ENCODE data around the gene RABL6.
"Not testable (repeated sequence)": the region's sequence is repeated elsewhere in the genome, so short reads cannot be mapped to it uniquely, and the experiment has no call there.

Gene RABL6

DNA sequence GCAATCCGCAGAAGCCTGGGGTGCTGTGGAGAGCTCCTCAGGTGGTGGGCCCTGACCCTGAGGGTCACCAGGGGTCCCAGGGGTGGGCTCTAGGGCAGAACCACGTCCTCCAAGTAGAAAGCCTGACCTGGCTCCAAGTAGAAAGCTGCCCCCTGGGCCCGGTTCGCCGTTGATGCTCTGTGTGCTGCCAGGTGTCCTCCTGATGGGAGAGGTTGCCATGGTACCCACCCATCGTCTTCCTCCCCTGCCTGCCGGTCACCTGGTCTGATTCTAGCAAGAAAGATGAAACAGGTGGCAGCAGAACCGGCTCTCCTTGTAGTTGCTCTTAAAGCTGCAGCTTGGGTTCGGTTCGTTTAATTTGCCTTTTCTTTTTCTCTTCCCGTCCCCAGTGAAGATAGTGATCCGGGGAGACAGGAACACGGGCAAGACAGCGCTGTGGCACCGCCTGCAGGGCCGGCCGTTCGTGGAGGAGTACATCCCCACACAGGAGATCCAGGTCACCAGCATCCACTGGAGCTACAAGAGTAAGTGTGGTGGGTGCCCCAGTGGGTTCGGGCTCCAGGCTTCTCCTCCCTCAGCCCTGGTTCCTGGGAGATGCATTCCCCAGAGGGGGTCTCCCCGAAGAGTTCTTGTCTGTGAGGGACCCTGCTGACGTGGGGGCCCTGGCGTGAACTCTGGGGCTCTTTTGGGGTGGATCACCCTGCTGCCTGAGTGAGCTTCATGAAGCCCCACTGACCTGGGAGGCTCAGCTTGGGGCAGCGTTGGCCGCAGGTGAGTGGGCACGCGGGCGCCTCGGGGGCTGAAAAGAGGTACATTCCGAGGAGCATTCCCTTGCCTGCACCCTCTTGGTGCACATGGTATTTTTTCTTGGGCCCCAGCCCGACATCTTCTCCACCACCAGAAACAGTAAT is 15.6 kb downstream of the RABL6 start:
- DNase-seq = no peak

DNA sequence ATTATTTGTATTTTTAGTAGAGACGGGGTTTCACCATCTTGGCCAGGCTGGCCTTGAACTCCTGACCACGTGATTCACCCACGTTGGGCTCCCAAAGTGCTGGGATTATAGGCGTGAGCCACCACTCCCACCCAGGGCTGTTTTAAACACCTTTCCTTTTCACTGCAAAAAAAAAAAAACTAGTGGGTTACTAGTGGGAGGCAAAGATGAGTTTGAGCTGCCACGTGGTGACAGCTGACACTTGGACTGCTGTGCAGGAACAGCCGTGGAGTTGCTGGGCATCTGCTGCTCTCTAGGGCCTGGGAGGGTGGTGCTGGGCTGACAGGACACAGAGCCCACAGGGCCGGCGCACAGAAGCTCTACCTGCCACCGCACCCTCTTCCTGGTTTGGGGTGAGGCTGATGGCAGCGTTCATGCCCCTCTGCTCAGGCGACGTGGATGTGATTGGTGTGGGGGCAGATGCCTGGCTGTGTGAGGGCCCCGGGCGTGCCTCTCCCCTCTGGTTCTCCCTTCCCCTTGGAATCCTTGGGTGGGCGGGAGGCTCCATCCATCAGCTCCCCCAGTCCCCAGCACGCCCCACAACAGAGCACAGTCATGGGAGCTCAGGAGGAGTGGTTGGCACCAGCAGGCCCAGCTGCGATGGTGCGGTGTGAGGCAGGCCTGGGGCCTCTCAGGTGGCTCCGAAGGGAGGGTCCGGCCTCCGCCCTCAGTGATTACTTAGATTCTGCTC is 16.9 kb downstream of the RABL6 start:
- DNase-seq = no peak

DNA sequence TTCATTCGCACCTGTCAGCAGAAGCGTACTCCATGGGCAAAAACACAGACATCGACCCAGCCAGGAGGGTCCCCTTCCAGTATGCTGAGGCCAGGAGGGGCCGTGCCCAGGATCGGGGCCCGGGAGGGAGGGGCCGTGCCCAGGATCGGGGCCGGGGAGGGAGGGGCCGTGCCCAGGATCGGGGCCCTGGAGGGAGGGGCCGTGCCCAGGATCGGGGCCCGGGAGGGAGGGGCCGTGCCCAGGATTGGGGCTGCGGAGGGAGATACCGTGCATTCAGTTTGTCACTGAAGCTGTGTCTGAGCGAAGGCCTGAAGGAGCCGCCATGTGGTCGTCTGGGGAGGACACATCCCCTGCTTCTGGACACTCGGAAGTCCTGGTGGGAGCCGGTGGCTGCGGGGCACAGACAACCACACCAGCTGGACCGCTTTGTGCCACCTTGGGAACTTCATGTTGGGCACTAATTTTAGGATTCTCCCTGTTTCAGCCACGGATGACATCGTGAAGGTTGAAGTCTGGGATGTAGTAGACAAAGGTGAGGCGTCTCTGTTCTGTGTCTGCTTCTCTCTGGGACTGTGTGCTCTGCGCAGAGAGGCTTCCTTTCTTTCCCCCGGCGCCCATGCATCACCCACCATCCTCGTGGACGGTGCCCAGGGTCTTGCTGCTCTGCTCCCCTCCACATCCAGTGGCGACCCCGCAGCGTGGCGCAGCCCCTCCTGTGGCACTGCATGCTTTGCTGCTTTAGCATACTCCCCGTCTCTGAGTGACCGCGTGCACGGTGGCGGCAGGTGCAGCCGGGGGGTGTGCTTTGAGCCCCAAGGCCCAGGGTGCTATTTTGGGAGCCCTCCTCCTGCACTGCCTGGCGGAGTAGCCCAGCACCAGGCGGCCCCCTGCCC is 17.8 kb downstream of the RABL6 start:
- DNase-seq = no peak

DNA sequence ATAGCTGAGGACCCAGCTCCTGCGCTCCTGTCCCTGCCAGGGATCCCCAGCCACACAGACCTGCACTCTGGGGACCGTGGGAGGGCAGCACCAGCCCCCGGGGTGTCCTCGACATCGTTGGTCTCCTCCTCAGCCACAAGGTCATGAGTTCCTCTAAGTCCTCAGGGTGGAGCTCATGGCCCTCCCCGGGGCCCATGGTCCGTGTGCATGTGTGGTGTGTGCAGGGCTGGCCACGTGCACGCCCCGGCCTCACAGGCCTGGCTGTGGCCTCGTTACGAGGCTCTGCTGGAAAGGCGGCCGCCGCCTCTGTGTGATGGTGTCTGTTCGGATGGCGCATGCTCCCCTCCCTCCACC is 18.4 kb downstream of the RABL6 start:
- DNase-seq = no peak

DNA sequence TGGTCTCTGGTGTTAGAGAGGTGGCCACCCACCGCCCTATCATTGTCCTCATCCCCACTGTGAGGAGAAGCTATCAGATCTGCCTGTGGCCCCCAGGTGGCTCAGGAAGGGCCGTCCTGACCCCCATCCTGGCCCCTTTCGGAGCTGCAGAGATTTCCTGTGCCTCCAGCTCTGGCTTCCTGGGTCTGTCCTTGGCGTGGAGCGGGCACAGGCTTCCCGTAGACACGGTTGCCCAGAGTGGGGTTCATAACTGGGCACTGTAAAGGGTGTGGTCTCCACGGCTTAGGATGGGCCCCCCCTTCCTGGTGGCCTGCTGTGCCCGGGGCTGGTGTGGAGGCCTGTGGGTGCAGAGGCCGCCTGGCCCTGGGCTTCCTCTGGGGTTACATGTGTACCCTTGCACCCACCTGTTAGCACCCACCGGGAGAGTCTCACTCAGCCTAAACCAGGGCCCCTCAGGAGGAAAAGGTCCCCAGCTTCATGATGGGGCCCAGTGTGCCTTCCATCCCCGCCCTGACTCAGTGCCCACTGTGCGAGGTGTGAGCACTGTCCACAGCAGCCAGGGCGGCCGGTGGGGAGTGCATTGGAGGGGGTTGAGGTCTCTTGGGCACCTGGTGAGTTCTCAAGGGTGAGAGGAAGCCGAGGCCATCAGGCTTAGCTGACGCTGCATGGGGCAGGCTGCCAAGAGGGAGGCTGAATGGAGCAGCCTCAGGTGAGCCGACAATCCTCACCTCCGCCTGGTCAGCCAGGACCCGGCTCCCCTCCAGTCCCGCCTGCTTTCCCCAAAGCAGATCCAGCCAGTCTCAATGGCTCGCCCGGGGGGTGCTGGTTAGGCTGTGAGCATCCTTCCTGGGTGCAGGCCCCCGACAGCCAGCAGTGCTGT is 19.2 kb downstream of the RABL6 start:
- no peak for DNase-seq

DNA sequence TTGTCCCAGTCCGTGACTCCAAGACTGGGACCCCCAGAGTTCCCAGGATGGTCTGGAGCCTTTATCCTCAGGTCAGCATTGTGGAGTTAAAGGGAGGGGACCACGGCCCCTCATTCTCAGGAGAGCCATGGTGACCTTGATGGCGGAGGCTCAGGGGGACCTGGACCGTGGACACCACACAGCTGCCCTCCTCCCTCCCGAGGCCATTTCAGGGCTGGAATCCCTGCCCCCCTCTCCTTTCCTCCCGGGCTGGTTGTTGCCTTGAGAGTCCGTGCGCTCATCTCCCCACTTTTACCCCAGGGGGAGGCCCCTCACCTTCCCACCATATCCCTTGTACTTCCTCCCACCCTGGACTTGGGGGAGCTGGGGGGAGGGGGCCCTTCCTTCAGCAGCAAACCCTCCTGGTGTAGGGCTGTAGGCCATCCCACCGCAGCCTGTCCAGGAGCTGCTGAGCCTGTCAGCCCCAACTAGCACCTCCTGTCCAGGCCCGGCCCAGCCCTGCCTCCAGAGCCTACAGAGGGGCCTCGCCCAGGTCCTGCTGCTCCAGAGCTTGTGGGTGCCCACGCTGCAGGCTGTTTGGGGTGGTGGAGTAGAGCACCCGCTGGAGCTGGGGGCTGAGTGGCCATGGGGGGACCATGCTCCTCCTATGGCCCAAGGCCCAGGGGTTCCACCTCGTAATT is 20.2 kb downstream of the RABL6 start:
- DNase-seq = no peak

DNA sequence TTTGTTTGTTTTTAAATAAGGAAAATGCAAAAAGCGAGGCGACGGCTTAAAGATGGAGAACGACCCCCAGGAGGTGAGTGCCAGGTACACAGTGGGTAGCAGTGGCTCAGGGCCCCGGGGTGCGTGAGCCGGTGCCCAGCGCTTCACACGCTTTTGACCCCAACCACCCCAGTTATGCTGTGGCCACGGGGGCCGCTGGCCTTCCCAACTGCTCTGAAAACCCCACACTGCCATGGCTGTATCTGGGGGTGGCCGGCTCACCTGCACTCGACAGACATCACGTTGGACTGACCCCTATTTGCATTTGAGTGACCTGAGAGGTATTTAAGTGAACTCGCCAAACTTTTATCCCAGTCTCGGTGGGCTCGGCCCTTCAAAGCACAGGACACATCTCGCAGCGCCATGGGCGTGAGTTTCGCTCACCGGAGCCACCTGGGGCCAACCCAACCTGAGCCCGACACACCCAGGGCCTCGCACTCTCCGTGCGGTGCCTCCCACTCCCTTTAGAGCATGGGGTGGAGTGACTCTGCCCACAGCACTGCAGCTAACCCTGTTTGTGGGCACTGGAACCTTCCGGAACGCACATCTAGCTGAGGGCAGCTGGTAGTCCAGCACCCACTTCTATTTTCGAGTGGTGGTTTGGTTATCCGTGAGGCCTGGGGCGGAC is 20.9 kb downstream of the RABL6 start:
- DNase-seq = no peak

DNA sequence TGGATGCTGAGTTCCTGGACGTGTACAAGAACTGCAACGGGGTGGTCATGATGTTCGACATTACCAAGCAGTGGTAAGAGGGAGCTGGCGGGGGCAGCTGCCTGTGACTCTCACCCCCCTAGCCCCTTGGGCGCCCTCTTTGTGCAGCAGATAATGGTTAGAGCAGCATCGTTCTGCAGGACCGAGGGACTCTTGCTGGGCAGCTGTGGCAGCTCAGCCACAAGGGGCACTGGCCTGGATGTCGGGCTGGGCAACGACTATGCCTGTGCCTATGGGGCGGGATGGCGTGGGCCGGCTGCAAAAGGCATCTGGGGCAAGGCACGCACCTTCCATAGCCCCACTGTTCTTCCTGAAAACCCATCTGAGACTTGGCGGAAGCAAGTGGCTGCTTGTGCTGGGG is 21.7 kb downstream of the RABL6 start:
- DNase-seq = no peak

DNA sequence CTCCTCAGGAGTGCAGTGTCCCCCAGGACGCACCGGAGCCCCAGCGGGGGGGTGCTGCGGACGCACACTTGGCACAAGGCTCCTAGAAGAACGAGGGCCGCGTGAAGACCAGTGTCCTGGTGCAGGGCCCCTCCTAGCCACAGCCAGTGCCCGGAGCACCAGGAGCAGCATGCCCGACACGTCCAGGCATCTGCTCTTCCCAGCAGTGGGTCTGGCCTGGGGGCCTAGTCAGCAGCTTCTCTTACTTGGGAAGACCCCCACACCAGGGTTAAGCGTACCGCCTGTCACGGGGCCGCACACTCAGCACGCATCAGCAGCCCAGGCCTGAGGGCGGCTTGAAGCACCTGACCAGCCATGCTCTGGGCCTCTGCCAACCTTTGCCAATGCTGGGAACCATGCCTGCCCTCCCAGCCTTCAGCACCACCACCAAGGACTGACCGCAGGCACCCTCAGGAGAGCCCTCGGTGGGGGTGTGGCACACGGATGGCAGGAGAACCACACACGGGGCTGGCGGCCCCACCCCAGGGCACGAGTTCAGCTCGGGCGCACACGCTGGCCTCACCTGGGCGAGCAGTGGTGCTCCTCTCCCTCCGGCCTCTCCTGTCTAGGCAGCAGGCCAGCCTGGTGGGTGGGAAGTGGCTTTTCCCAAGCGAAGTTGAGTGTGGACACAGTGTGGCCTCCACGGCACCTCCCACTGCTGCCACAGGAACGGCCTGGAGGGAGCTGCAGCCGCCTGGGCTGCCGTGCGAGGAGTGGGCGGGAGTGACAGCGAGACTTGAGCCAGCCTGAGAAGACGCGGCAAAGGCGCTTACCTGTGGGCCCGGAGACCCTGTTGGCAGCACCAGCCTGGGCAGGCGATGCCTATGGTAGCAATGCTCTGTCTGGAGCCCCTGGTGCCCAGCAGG is 22.5 kb downstream of the RABL6 start:
- no peak for DNase-seq

DNA sequence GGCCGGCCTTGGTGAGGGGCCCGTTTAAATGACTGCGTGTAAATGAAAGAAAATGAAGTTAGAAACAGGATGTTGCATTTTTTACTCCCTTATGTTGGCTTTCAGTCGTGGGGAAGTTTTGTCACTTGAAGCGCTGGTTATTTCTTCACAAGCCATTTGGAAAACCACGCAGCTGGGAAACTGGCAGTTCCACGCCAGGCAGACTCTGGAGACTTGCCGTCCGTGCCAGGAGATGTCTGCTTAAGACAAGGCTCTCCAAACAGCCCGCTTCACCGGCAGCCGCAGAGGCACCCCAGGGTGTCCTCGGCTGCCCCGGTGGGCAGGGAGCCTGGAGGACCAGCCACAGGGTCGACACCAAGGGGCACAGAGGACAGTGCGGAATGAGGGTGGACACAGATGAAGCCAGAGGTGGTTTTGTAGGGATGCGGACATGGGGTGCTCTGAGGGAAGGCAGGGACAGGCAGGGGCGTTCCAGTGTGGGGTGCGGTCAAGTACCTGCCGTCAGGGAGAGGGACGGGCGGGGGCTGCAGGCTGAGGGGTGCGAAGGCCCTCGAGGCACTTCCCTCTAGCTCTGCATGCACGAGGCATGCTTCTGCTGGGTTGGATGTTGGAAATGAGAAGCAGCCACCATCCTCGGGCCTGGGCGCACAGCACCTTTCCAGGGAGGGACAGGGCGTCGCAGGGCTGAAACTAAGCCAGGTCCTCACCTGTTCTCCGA is 23.4 kb downstream of the RABL6 start:
- DNase-seq = no peak

DNA sequence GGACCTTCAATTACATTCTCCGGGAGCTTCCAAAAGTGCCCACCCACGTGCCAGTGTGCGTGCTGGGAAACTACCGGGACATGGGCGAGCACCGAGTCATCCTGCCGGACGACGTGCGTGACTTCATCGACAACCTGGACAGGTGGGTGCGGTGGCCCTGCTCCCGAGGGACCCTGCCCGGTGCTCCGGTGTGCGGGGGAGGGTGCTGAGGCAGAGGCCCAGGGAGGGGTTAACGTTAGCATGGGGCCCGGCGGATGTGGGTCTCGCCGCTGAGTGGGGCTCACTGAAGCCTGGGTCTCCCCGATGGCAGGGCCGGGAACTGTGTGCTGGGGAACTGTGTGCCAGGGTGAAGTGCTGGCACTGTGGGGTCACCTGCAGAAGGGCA is 24.0 kb downstream of the RABL6 start:
- no peak for DNase-seq

DNA sequence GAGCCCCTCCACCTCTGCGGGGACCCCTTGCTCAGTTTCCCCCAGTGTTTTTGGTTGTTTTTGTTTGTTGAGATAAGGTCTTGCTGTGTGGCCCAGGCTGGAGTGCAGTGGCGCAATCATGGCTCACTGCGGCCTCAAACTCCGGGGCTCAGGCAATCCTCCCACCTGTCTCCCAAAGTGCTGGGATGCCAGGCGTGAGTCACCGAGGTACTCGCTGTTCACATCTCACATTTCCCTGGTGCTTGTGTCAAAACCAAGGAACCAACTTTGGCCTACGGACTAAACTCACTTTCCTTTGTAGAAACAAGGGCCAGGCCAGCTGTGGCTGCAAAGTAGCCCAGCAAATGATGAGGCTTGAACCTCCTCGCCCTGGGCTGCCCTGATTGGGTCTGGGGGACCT is 24.8 kb downstream of the RABL6 start:
- no peak for DNase-seq

DNA sequence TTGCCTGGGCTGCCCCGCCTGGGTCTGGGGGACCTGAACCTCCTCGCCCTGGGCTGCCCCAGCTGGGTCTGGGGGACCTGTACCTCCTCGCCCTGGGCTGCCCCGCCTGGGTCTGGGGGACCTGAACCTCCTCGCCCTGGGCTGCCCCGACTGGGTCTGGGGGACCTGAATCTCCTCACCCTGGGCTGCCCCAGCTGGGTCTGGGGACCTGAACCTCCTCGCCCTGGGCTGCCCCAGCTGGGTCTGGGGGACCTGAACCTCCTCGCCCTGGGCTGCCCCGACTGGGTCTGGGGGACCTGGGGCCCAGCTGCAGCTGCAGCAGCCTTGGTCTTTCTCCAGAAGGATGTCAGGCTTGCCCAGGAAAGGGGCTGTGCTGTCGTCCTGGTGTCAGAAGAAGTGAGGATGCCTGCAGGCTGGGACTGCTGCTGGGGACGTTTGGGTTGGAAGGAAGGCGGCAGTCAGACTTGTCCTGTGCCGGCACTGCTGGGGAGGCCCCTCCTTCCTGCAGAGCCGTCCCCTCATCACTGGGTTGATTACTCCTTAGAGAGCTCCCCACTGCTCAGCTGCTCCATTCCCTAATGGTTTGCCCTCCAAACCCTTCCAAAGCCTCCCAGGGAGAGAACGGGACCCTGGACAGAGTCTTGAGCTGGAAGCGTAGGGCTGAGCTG is 25.8 kb downstream of the RABL6 start:
- not testable (repeated sequence) for DNase-seq

DNA sequence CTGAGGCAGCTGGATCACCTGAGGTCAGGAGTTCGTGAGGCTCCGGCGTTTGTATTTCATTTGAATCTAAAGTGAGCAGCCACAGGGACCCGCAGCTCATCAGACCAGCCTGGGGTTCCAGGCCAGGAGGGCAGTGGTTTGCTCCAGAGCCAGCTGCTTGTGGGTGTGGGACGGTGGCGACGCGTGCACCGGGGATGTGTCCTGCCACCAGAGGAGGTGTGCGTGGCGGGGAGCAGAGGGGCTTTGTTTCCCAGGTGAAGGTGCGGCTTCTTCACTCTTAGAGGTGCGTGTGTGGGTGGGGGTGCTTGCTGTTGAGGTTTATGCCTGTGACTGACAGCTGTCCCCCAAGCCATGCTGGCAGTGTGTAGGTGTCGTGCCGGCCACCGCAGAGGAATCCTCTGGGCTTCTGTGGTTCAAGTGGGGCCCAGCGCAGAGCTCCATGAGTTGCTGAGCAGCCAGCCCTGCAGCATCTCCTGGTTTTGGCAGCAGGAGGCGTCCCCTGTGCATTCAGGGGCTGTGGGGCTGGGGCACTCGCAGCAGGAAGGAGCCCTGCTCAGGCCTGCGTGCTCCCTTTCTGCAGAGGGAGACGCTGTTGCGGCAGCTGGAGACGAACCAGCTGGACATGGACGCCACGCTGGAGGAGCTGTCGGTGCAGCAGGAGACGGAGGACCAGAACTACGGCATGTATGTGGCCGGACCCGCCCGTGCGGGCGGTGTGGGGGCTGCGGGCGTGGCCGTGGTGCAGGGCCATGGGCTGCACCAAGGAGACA is 27.6 kb downstream of the RABL6 start:
- DNase-seq = no peak

DNA sequence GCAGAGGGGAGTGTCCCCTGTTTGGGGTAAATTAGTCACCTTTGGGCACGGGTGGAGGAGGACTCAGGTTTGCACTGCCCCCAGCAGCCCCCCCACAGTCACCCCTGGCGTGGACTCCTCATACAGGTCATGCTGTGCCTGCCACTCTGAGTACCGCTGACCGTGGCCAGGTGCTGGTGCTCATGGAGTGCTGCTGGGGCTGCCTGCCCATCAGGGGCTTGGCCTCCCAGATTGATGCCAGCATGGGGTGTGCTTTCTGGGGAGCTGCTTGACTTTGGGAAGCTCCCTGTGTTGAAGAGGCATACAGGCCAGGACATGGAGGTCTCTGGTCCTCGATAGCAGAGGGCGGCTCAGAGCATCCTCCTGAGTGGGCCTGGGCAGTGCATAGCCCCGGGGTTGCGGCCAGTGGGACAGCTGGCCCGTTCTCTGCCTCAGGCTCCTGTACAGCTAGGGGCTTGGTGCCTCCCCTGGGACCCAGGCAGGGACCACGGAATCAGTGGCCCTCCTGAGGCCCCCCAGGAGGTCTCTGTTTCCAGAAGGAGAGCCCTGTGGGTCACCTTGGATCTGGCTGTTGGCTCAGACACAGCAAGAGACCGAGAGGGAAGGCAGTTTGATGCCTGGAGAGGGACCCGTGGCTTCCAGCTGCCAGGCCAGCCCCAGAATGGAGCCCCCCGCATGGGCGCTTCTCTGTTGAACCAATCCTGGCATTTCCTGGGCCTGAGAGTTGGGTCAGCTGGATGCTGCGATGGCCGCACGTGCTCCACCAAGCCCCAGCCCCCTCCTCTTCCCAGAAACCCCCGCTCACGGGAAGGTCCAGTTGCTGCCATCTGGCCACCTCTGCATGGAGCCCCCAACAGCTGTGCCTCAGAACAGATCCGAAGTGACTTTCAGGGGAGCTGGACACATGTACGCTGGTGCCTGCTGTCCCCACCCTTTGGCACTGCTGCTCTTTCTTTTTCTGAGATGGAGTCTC is 28.5 kb downstream of the RABL6 start:
- no peak for DNase-seq

DNA sequence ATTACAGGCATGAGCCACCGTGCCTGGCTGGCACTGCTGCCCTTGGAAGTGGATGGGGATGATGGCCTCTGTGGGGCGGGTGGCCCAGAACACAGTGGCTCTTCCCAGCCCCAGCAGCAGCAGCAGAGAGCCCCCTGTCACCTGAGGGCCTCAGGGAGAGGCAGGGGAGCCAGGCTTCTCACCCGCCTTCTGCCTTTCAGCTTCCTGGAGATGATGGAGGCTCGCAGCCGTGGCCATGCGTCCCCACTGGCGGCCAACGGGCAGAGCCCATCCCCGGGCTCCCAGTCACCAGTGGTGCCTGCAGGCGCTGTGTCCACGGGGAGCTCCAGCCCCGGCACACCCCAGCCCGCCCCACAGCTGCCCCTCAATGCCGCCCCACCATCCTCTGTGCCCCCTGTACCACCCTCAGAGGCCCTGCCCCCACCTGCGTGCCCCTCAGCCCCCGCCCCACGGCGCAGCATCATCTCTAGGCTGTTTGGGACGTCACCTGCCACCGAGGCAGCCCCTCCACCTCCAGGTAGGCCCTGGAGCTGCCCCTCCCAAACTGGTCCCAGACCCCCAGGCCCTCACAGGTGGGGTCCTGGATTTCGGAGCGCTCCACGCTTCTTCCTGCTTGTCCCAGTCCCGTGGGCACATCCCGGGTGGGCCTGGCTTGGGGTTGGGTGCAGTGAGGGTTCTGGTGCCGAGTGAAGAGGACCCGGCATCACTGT is 29.6 kb downstream of the RABL6 start:
- no peak for DNase-seq
